ENCODE measurements around the gene PRELP.

Gene PRELP

GRCh38 chr1:203539831-203540546, 64.4 kb downstream of the PRELP start:
- Histone ChIP-seq H3K27me3 (replicated peaks; ENCODE audit: insufficient read depth, low read length) (no peaks in the 10 kb centered on the region), H4K20me1 (ENCODE audit: insufficient read depth, low read length) (no peaks in the 10 kb centered on the region), H3K4me1 (ENCODE audit: low read length) (no peaks in the 10 kb centered on the region), H3K9me2 (replicated peaks; ENCODE audit: insufficient read depth, low read length) (no peaks in the 10 kb centered on the region), H3K4me2 (ENCODE audit: low read depth, low read length) (no peak overlapping the region), H3K79me2 (ENCODE audit: low read length) (no peaks in the 10 kb centered on the region), H3K4me3 (ENCODE audit: low read length) (no peak overlapping the region), H3K36me3 (replicated peaks; ENCODE audit: insufficient read depth, low read length) (no peaks in the 10 kb centered on the region), H2AFZ (ENCODE audit: low read length) (no peak overlapping the region), H3K9ac (ENCODE audit: low read length) (no peak overlapping the region), H3F3A (ENCODE audit: insufficient read depth, low read length) (no peaks in the 10 kb centered on the region), H3K9me3 (replicated peaks; ENCODE audit: insufficient read depth, low read length) (no peaks in the 10 kb centered on the region), H3K27ac (ENCODE audit: low read length) (no peak overlapping the region)
- DNase-seq: no peak
- TF ChIP-seq CTCF (IDR thresholded peaks at IDR 0.05; ENCODE audit: low read length) (no peak), EZH2phosphoT487 (IDR thresholded peaks at IDR 0.05; ENCODE audit: low read length) (no peak), EZH2 (optimal IDR thresholded peaks at IDR 0.05; ENCODE audit: low read depth, low read length) (no peak)
